Kidney (tissue), 14 donors: ENCODE measurements around the gene PDSS2. TPM values are rescaled to one million over a fixed set of nuclear protein-coding genes. Genes with fewer than 3 reads are reported as not detected.
"Not testable (repeated sequence)": the region's sequence is repeated elsewhere in the genome, so short reads cannot be mapped to it uniquely, and the experiment has no call there.

Source experiments
- DNase-seq, 5 donors: peaks; one replicate each; pipeline ENCODE4 v3.0.0-alpha.2; 2013 to 2020
- FAIRE-seq: peaks from 2 replicates; lab custom pipeline; 2012; peaks lifted over from hg19 to GRCh38; lab: Jason Lieb, UNC
- H3K27ac ChIP-seq, 2 donors: one replicate each; pipeline ENCODE4 v1.7.0; 2013; ENCODE audit warnings: low read depth in 2 of 2, low read length in 2 of 2, inconsistent platforms in 1 of 2
- H3K27me3 ChIP-seq: one replicate; pipeline ENCODE4 v1.7.1; 2013; ENCODE audit warnings: low read length, inconsistent platforms; ENCODE audit not compliant: control insufficient read depth, insufficient read depth
- H3K36me3 ChIP-seq, 3 donors: one replicate each; pipeline versions ENCODE4 v1.7.0 to v1.7.1; 2013; ENCODE audit warnings: low read length in 3 of 3, control low read depth in 1 of 3, inconsistent platforms in 1 of 3; ENCODE audit not compliant: insufficient read depth in 3 of 3, control insufficient read depth in 2 of 3
- H3K4me1 ChIP-seq, 3 donors: one replicate each; pipeline versions ENCODE4 v1.7.0 to v1.7.1; 2013; ENCODE audit warnings: low read length in 3 of 3, inconsistent platforms in 1 of 3, low read depth in 1 of 3; ENCODE audit not compliant: control insufficient read depth in 2 of 3, insufficient read depth in 2 of 3
- H3K4me3 ChIP-seq, 3 donors: one replicate each; pipeline versions ENCODE4 v1.7.0 to v1.8.1; 2013; ENCODE audit warnings: low read length in 3 of 3, control low read depth in 1 of 3, inconsistent platforms in 1 of 3
- H3K9ac ChIP-seq, 3 donors: one replicate each; pipeline versions ENCODE4 v1.7.0 to v1.7.1; 2013; ENCODE audit warnings: low read length in 3 of 3, control low read depth in 1 of 3, inconsistent platforms in 1 of 3
- H3K9me3 ChIP-seq, 3 donors: one replicate each; pipeline versions ENCODE4 v1.7.0 to v1.7.1; 2013; ENCODE audit warnings: low read length in 3 of 3, control low read depth in 1 of 3, inconsistent platforms in 1 of 3; ENCODE audit not compliant: control insufficient read depth in 2 of 3, insufficient read depth in 1 of 3
- CTCF ChIP-seq: IDR thresholded peaks from 3 replicates; pipeline ENCODE4 v1.5.1; 2012; ENCODE audit warnings: mild to moderate bottlenecking, moderate library complexity, borderline replicate concordance; ENCODE audit not compliant: insufficient read depth; ENCODE audit errors: extremely low read depth
- intact Hi-C: fragments of 100-400 bp; cut with DNase I; formaldehyde crosslinking; loops from one replicate; pipeline ENCODE4 v1.11.1; 2022
- polyA plus RNA-seq: library from polyadenylated mRNA; stranded (reverse); fragments of 350-450 nt; fragmentation: Illumina TruSeq; extraction: RNeasy Lipid Tissue Mini Kit (QIAGEN cat#74804); gene quantifications from one replicate; pipeline ENCODE4 v1.2.3, GENCODE V29; 2014; ENCODE audit warnings: low read depth, low replicate concordance; ENCODE audit not compliant: insufficient read depth
- total RNA-seq: library from RNA; stranded (reverse); fragmentation: NEBNext Ultra II Directional; extraction: Animal tissue kit (Norgen Biotek cat#: 25700); gene quantifications from one replicate; pipeline ENCODE4 v1.2.1, GENCODE V29; 2021
- donor health status: control.
- donor health status: control.
- donor health status: control.
- donor health status: control.
- donor health status: control.
- donor health status: DM: yes; HTN: yes; CAD: no.
- donor health status: Normal renal cell carcinoma (clear cell type).

Gene PDSS2
- total and polyA plus RNA-seq, 2 donors from 2014 or later = 16.4 to 20.7 TPM

GRCh38 chr6:107374264-107374663 is 85.1 kb downstream of the PDSS2 start:
- no peak for TF ChIP-seq CTCF
- Histone ChIP-seq H3K9ac (no peak overlapping the region), H3K9me3 (peaks cover 0 to 1% (median 0%) of the 10 kb centered on the region in 3 donors), H3K27me3 (no peaks in the 10 kb centered on the region), H3K4me3 (no peak overlapping the region), H3K27ac (no peak overlapping the region), H3K36me3 (no peaks in the 10 kb centered on the region), H3K4me1 (no peaks in the 10 kb centered on the region)
- FAIRE-seq (no peak), DNase-seq (no peak)
- intact Hi-C loops = no loop called here

- Histone ChIP-seq H3K27ac (no peak overlapping the region), H3K4me3 (no peak overlapping the region), H3K4me1 (no peaks in the 10 kb centered on the region), H3K27me3 (no peaks in the 10 kb centered on the region), H3K9ac (no peak overlapping the region), H3K36me3 (no peaks in the 10 kb centered on the region), H3K9me3 (no peaks in the 10 kb centered on the region)
- intact Hi-C loops = no loop called here
- no peak for FAIRE-seq
- TF ChIP-seq CTCF = no peak
- no peak for DNase-seq
Measured at GRCh38 chr6:107369493-107369892, 89.9 kb downstream of the PDSS2 start.

- H3K9me3 ChIP-seq = no peaks in the 10 kb centered on the region
- intact Hi-C loops = no loop called here
- H3K36me3 ChIP-seq = no peaks in the 10 kb centered on the region
- H3K4me3 ChIP-seq = no peak overlapping the region
- no peaks in the 10 kb centered on the region for H3K4me1 ChIP-seq
- H3K9ac ChIP-seq = no peak overlapping the region
- DNase-seq (no peak), FAIRE-seq (no peak)
- no peak for TF ChIP-seq CTCF
- no peak overlapping the region for H3K27ac ChIP-seq
- no peaks in the 10 kb centered on the region for H3K27me3 ChIP-seq
Measured at GRCh38 chr6:107368471-107368870, 90.9 kb downstream of the PDSS2 start.

- H3K27me3 ChIP-seq, H3K4me3 ChIP-seq, intact Hi-C loops, DNase-seq, H3K27ac ChIP-seq, H3K36me3 ChIP-seq, H3K4me1 ChIP-seq, H3K9ac ChIP-seq, FAIRE-seq, H3K9me3 ChIP-seq: not testable (repeated sequence)
Measured at GRCh38 chr6:107364173-107364572, 95.2 kb downstream of the PDSS2 start.
